22Rv1 (cell line): ENCODE data around the gene U2AF1L4.

Source experiments
- CTCF ChIP-seq: fragments of 450-650 bp; IDR thresholded peaks from 2 replicates; pipeline ENCODE4 v1.5.1; 2017; ENCODE audit warnings: mild to moderate bottlenecking
- ZFX ChIP-seq: fragments of 450-650 bp; IDR thresholded peaks from 2 replicates; pipeline ENCODE4 v1.6.1; 2017; ENCODE audit warnings: antibody characterized with exemption, borderline replicate concordance

- no peak for TF ChIP-seq CTCF
- no peak for TF ChIP-seq ZFX
Observed at GRCh38 chr19:35710784-35711723, 34.2 kb downstream of the U2AF1L4 start.
